Measurements from ENCODE around the gene EXD1.
"Not testable (repeated sequence)": the region's sequence is repeated elsewhere in the genome, so short reads cannot be mapped to it uniquely, and the experiment has no call there.

EXD1 gene

DNA sequence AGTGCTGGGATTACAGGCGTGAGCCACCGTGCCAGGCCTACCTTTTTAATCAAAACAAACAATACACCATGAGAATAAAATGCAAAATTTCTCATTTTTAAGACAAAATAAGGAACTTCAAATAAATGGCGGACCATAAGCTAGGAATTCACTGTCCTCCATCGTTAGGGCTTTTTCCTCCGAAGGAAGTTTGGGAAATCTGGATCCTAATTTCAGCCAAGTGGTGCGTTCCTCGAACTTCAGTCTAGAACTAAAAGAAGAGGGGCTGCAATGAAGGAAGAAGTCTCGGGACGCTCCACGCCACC, 260 bp downstream of the EXD1 start:
- DNase-seq: no peak

- no peak for DNase-seq
These were observed 11.2 kb downstream of the EXD1 start for GRCh38 chr15:41219381-41219780.

DNA sequence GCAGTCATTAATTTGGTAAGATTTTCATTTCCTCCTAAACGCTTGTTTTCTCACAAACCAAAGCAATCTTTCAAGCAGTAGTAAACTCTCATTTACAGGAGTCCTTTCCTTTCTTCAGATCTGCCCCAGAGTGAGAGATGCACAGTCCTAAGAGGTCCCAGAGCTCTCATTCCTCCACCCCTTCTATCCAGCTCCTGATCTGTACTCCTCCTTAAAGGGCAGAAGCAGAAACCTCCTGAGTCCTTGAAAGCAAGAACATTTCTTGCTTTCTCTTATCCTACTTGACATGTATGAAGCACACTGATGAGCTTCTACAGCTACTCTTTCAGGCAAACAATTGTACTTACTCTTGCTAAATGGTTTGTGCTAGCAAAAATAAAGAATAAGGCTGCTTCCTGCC, 11.7 kb downstream of the EXD1 start:
- DNase-seq: no peak

DNA sequence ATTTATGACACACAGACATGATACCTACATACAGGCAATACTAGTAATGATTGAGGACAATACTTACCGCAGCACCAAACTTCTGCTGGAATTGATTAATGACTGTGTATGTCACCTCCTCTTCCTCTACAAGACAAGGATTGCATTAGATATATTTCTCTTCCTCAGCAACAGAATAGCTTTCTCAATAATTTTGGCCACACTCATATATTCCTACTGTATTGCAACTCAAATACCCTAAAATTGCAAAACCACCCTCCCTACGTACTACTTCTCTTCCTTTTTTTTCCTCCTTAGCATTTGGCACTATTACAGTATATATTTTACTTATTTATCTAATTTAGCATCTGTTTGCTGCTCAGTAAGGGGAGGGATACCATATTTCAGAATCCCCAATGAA, 14.8 kb downstream of the EXD1 start:
- no peak for DNase-seq

DNA sequence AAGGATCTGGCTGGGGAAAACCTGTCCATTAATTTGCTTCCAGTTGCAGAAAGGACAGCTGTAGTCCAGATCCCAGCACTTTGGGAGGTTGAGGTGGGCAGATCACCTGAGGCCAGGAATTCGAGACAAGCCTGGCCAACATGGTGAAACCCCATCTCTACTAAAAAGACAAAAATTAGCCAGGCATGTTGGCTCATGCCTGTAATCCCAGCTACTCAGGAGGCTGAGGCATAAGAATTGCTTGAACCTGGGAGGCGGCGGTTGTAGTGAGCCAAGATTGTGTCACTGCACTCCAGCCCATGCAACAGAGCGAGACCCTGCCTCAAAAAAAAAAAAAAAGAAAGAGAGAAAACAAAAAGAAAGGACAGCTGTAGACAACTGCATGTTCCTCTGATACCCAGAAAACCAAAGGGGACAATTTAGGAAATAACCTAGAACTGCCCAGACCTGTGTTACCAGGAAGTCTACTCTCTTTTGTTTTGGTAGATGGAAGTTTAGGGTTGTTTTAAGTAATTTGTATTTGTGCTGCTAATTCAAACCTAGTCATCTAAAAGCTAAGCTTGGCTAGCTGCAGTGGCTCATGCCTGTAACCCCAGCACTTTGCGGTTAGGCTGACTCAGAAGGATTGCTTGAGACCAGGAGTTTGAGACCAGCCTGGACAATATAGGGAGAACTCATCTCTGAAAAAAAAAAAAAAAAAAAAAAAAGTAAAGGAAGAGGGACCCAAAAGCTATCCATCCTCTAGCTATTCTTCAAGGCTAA, 22.7 kb downstream of the EXD1 start:
- DNase-seq: no peak

GRCh38 chr15:41205315-41205714, 25.2 kb downstream of the EXD1 start:
- DNase-seq: no peak

GRCh38 chr15:41203395-41203794, 27.2 kb downstream of the EXD1 start:
- no peak for DNase-seq

- no peak for DNase-seq
These were observed 31.1 kb downstream of the EXD1 start for GRCh38 chr15:41199470-41199869.

DNA sequence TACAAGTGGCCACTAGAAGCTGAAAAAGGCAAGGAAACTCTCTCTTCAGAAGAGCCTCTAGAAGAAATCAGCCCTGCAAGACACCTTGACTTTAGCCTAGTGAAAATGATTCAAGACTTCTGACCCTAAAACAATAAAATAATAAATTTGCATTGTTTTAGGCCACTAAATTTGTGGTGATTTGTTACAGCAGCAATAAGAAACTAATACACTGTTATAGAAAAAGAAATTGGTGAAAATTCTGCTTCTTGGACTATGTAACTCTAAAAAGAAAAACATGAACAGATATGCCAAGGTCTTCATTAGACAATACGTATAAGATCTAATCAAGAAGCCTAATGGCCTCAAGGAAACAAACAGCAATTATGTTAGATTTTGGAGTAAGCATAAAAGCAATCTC, 36.1 kb downstream of the EXD1 start:
- DNase-seq: no peak

GRCh38 chr15:41183581-41183980, 47.0 kb downstream of the EXD1 start:
- no peak for DNase-seq

GRCh38 chr15:41182266-41182665, 48.3 kb downstream of the EXD1 start:
- no peak for DNase-seq

DNA sequence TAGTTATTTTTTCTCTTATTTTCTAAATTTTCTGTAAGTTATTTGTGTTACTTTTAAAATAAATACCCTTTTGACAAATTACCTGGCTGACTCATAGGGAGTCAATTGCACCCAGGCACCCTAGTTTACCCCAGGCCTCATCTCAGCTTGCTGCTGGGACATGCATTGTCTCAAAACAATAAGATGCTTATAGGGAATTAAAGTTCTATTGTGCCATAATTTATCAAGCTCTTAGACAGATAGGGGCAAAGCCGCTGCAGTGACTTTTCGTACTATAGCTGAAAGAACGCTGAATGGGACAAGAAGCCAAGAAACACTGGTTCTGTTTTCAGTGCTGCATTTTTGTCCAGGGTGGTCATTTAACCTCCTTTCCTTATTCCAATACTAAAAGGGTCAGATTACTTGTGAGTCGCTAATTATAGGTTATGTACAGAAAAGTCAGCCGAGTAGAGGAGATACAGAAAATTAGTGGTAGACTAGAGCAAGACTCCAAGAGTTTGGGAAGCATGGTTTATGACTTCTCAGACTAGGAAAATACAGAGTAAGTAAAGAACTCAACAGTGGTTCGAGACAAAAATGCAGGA, 50.3 kb downstream of the EXD1 start:
- DNase-seq: no peak

GRCh38 chr15:41169781-41170180, 60.8 kb downstream of the EXD1 start:
- DNase-seq: peak in 1 of 2 donors; percentile 12

- DNase-seq: no peak
These were observed 61.5 kb downstream of the EXD1 start for GRCh38 chr15:41169086-41169485.

DNA sequence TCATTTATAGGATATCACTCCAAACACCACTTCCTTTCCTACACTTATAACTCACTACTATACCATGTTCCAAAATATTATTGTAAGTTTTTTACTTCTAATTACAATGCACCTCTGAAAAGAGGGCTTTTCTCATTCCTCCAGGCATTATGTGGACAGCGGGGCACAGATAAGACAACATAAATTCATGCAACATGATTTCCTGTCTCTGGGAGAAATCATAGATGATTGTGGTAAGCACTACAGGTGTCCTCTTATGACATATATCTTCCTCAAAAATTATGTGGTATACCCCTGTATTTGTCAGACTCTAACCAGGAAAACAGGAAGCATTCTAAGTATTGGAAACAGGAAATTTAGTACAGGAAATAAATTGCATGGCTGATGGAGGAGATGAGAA, 68.8 kb downstream of the EXD1 start:
- DNase-seq: no peak

GRCh38 chr15:41161336-41161735, 69.2 kb downstream of the EXD1 start:
- no peak for DNase-seq

GRCh38 chr15:41160639-41161315, 69.8 kb downstream of the EXD1 start:
- DNase-seq: no peak

DNA sequence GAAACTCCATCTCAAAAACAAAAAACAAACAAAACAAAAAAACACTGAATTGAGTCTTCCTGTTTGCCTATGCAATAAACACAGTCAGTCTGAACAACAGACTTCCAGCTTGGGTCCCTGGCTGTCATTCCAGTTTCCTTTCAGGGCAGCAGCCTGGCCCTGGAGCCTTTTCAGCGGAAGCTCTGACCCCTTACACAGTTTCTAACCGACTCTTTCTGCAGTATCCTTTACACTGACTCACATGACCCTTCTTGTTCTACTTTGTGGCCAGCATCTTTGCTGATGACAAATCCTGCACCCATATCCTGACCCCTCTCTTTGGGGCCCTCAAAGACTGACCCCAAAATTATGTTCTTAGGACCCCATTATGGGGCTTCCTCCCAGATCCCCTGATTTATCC, 76.1 kb downstream of the EXD1 start:
- no peak for DNase-seq

- no peak for DNase-seq
These were observed 76.8 kb downstream of the EXD1 start for GRCh38 chr15:41153733-41154132.

DNA sequence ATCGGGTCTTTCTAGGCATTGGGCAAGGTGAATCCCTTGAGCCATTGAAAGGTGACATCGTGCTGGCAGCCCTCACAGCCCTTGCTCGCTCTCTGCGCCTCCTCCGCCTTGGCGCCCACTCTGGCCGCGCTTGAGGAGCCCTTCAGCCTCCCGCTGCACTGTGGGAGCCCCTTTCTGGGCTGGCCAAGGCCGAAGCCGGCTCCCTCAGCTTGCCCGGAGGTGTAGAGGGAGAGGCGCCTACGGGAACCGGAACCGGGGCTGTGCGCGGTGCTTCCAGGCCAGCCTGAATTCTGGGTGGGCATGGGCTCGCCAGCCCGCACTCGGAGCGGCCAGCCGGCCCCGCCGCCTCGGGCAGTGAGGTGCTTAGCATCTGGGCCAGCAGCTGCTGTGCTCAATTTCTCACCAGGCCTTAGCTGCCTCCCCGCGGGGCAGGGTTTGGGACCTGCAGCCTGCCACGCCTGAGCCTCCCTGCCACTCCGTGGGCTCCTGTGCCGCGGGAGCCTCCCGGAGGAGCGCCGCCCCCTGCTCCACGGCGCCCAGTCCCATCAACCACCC, 79.0 kb downstream of the EXD1 start:
- DNase-seq: no peak

GRCh38 chr15:41150279-41150678, 80.3 kb downstream of the EXD1 start:
- DNase-seq: no peak

DNA sequence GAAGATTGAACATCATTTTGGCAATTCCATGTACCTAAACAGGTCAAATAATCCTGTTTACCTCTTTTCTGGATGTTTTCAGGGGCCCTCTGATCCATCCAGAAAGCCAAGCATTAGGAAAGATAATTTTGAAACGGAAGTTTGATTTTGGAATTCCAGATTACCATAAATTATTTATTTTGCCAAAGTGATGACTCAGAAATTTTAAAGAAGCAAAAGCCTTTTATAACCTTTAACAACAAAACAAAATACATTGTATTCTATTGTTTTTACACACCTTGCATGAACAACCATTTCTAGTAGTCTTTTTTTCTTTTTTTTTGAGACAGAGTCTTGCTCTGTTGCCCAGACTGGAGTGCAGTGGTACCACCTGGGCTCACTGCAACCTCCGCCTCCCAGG, 82.5 kb downstream of the EXD1 start:
- DNase-seq: no peak

GRCh38 chr15:41139619-41140018, 90.9 kb downstream of the EXD1 start:
- DNase-seq: no peak

- DNase-seq: not testable (repeated sequence)
These were observed 91.4 kb downstream of the EXD1 start for GRCh38 chr15:41139112-41139511.

Measured in CD4-positive, alpha-beta T cell treated with Interferon alpha-2 for 1 hour (primary cell).